AG10803 (cell line): ENCODE measurements around the gene IPO4.
A peak's percentile ranks its signal among the peaks of the same experiment; 100 is the strongest.
"Not testable (repeated sequence)": the region's sequence is repeated elsewhere in the genome, so short reads cannot be mapped to it uniquely, and the experiment has no call there.

Source experiments
- DNase-seq: peaks from one replicate; pipeline ENCODE4 v3.0.0; 2010; ENCODE audit warnings: low read depth
- H3K4me3 ChIP-seq: 2 replicates; pipeline ENCODE4 v1.5.1; 2011; ENCODE audit warnings: mild to moderate bottlenecking, low read length, control low read depth
- CTCF ChIP-seq: conservative IDR thresholded peaks from 2 replicates; pipeline ENCODE4 v1.5.1; 2011; ENCODE audit warnings: mild to moderate bottlenecking, low read length, control low read depth, inconsistent platforms

The IPO4 gene

GRCh38 chr14:24206260-24207103 lies 17.9 kb upstream of the IPO4 start:
- H3K4me3 ChIP-seq = no peak overlapping the region
- no peak for TF ChIP-seq CTCF
- DNase-seq = no peak

- no peak for DNase-seq
- H3K4me3 ChIP-seq = no peak overlapping the region
- TF ChIP-seq CTCF = no peak
Measured at GRCh38 chr14:24204163-24205146, 15.8 kb upstream of the IPO4 start.

- DNase-seq = not testable (repeated sequence)
Measured at GRCh38 chr14:24203249-24203886, 14.8 kb upstream of the IPO4 start.

GRCh38 chr14:24202538-24202937 lies 13.9 kb upstream of the IPO4 start:
- not testable (repeated sequence) for H3K4me3 ChIP-seq, DNase-seq

More at GRCh38 chr14:24203249-24203886, 14.8 kb upstream of the IPO4 start:
- H3K4me3 ChIP-seq = not testable (repeated sequence)

- no peak for DNase-seq
- TF ChIP-seq CTCF = no peak
- no peak overlapping the region for H3K4me3 ChIP-seq
Measured at GRCh38 chr14:24198814-24199524, 10.4 kb upstream of the IPO4 start.

- DNase-seq = no peak
- no peak overlapping the region; the same call in 1 of the 2 replicates for H3K4me3 ChIP-seq
- no peak for TF ChIP-seq CTCF
Measured at GRCh38 chr14:24197056-24197450, 8.4 kb upstream of the IPO4 start.

GRCh38 chr14:24196071-24197055 lies 7.7 kb upstream of the IPO4 start:
- peak overlapping the region; percentile 93 for H3K4me3 ChIP-seq
- peak; percentile 17 for DNase-seq
- no peak for TF ChIP-seq CTCF
